Fibroblast of skin of abdomen (primary cell): ENCODE measurements around the gene OR52E4. TPM values are rescaled to one million over a fixed set of nuclear protein-coding genes. Genes with fewer than 3 reads are reported as not detected.

Source experiments
- DNase-seq: peaks from one replicate; pipeline ENCODE4 v3.0.0-alpha.2; 2013
- polyA plus RNA-seq, 2 experiments: library from polyadenylated mRNA; unstranded; fragments of 120-200 nt; gene quantifications; one replicate each; pipeline ENCODE4 v1.2.1, GENCODE V29; 2013; ENCODE audit not compliant: insufficient read length in 2 of 2

Gene OR52E4
- polyA plus RNA-seq (2013, experiment 1 of 2; ENCODE audit: insufficient read length) = not detected
- polyA plus RNA-seq (2013, experiment 2 of 2; ENCODE audit: insufficient read length) = not detected

DNA sequence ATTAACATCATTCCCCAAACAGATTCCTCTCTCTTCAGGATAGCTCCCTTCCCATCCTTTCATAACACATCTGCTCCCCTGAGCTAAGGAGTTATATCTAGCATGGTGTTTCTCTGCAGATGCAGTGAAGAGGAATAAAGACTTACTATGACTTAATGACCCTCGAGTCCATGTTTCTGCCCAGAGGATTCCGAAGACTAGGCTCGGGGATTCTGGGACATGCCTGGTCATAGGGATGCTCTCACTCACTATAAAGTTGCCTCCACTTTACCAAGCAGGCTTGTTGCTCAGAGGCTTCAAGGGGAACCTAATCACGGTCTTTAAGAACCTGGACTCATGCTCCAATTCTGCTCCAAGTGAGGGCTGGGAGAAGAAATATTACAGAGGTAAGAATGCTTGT, at the start of gene OR52E4:
Gene OR52E4, plus strand, starts transcription at position 301 of the 400 bp plus-strand sequence. CDS start 3,664 bp downstream, outside the sequence.
- no peak for DNase-seq

DNA sequence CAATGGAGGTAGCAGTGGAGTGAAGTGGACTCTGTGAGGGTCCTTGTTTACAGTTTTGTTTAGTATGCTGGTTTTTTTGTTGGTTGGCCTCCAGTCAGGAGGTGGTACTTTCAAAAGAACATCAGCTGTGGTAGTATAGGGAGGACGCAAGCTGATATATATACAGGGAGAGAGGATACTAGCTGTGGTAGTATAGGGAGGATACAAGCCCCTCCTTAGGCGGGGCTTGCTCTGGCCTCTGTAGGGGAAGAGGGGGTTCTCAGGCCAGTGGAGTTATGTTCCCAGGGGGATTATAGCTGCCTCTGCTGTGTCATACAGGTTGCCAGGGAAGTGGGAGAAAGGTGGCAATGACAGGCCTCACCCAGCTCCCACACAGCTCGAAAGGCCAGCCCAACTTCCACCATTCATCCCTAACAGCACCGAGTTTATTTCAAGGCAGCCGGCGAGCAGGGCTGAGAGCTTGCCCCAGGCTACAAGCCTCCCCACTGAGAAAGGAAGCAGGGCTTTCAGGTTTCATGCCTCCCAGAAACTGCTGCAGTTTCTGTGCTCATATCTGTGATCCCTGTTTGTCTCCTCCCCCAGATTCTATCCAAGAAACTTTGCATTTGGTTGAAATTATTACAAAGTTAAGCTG, 49.1 kb upstream of the OR52E4 start:
- no peak for DNase-seq

- no peak for DNase-seq
Observed at GRCh38 chr11:5833446-5833845, 47.0 kb upstream of the OR52E4 start.

DNA sequence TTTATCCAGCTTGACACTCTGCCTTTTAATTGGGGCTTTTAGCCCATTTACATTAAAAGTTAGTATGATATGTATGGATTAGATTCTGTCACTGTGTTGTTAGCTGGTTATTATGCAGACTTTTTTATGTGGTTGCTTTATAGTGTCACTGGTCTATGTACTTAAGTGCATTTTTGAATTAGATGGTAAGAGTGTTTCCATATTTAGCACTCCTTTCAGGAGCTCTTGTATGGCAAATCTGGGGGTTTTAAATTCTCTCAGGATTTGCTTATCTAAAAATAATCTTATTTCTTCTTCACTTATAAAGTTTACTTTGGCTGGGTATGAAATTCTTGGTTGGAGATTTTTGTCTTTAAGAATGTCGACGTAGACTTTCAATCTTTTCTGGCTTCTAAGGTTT, 42.7 kb upstream of the OR52E4 start:
- DNase-seq = no peak

GRCh38 chr11:5841797-5842196, 38.6 kb upstream of the OR52E4 start, which contains the start of gene OR52E6:
OR52E6 (minus strand) TSS chr11:5841897; CDS start chr11:5841897, 0 bp downstream.
- no peak for DNase-seq

DNA sequence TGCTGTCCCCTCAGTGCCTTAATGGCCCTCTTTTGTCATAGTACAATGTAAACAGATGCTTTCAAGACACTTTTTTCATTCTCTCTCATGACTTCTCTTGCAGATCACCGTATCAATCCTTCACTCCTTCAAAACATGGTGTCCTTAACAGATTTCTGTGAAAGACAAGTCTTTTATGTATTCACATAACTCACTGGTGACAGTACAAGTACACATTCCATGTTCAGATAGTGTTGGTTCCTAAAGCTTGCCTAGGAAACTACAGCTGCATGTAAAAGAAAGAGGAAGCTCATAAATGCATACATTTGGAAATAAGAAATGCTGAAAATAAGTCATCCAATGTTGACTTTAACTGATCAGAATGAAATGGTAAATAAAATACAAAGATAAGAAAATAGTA, 33.7 kb upstream of the OR52E4 start:
- no peak for DNase-seq

DNA sequence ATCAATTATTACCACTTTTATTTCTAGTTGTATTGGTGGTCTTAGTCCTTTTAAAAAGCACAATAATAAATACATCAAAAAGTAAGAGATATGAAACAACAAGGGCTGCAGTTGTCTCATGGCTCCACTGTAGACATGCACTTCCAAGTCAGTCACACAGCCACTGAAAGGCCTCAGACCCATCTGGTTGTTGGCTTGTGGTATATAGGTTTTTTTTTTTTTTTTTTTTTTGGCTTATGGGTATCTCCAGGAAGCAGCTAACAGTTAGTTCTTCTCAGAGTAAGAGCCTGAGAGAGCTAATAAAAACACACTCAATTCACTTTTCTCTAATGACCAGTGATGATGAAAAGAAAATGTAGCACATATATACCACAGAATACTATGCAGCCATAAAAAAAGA, 32.7 kb upstream of the OR52E4 start:
- no peak for DNase-seq

- DNase-seq = no peak
Observed at GRCh38 chr11:5851002-5851401, 29.4 kb upstream of the OR52E4 start.

DNA sequence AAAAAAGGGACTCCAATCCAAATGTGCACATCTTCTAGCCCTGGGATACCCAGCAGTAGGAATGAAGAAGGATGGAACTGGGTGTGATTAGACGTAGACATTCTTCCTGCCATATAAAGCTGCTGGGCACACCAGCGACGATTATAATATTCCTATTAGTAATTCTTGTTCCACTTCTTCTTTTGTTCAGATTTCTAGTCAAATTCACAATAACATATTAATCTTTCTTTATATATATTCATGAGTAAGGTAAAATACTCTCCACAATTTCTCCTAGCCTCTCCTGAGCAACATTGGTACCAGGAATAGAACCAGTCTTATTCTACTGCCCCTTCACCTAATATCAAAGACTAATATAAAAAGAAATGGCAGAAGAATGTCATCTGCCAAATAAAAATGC, 22.8 kb upstream of the OR52E4 start, which contains the start of gene OR52E8:
Gene OR52E8, minus strand, starts transcription at position 101 of the 400 bp plus-strand sequence. Its CDS starts 0 bp downstream, at position 101.
- no peak for DNase-seq

GRCh38 chr11:5865826-5866225, 14.6 kb upstream of the OR52E4 start:
- no peak for DNase-seq

- no peak for DNase-seq
Observed at GRCh38 chr11:5878564-5878963, 1.9 kb upstream of the OR52E4 start.

- DNase-seq = no peak
Observed at GRCh38 chr11:5881756-5882155, 1.3 kb downstream of the OR52E4 start.

DNA sequence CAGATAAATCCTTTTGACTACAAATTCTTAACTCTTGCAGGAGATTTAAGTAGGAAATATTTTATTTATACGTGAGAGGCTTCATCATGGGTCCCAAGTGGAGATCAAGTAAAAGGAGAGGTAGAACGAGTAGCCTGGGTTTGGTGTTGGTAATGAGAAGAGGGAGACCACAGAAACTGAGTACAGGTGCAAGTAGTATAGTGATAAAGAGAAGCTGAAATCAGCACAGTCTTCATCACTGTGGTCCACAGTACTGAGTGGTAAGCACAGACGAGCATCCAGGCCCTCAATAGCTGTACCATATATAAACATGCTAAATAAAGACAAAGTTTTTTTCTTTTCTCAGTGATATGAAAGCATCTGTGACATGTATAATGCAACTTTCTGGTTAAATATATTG, 6.7 kb downstream of the OR52E4 start:
- DNase-seq = no peak

DNA sequence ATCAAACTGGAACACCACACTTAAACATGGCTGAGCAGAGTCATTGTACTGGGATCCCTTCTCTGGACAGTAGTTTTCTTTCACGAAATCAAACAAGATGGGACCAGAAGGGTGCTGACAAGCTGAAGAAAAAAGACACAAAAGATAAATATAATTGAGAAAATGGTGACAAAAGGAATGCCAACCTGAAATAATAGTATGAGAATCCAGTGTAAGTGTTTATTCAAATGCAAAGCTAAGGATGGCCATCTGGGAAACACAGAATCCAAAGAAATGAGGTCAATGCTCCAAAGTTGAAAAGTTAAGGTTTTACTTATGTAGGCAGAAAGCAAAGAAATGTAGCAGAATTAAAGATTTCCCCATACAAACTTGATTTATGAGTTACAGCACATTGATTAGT, 7.2 kb downstream of the OR52E4 start:
- DNase-seq = no peak

- no peak for DNase-seq
Observed at GRCh38 chr11:5891216-5891800, 10.9 kb downstream of the OR52E4 start.

GRCh38 chr11:5892908-5893307, 12.5 kb downstream of the OR52E4 start, which contains the start of gene OR52E5:
OR52E5 (plus strand) TSS chr11:5893208; CDS start chr11:5900777, 7,569 bp downstream.
- DNase-seq = no peak

DNA sequence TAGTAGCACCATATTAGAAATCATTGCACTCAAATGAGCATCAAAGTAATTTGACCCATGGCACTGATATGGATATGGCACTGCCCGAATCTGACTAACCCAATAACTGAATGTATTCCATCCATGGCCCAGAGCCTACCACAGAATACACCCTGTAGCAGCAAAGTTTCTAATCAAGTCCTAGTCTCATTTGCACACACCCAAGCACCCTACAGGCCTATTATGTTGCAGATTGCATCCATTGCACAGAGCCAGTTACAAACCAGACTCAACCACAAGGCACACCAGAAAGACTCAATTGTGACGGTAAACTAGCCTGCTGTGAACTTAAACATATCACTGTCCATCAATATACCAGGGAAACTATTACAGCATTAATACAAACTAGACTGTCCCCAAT, 19.1 kb downstream of the OR52E4 start:
- no peak for DNase-seq

- no peak for DNase-seq
Observed at GRCh38 chr11:5910540-5910939, 30.1 kb downstream of the OR52E4 start.

GRCh38 chr11:5922749-5923426, 42.5 kb downstream of the OR52E4 start:
- no peak for DNase-seq

GRCh38 chr11:5923427-5923776, 43.0 kb downstream of the OR52E4 start:
- no peak for DNase-seq

DNA sequence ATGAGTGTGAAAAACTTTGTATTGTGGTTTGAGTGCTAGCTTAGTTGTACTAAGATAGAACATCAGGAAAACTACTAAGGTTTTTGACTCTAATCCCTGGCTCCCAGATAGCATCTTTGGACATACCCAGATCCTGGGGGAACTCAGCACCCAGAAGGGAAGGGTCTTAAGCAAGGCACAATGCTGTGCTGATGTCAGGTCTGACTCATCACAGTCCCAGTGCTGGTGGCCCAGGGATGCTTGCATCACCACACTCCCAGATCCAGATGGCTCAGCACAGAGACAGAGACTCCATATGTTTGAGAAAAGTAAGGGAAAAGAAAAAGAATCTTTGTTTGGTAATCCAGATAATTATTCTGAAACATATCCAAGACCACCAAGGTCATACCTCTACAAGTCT, 43.4 kb downstream of the OR52E4 start:
- no peak for DNase-seq

DNA sequence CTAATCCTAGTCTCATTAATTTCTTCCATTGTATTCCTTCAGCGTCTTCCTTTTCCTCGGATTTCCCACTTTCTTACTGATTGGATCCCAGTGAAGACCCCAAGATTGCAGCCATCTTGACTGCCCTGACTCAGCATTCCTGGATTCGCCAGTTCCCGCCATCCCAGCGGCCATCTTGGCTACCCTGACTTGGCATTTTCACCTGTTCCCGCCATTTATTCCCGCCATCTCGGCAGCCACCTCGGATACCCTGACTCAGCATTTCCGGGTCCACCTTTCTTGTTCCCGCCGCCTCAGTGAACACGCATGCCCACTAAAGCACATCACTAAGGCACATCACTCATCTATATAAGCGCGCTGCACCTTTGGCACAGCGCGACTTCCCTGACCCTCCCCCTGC, 47.8 kb downstream of the OR52E4 start:
- DNase-seq = no peak

DNA sequence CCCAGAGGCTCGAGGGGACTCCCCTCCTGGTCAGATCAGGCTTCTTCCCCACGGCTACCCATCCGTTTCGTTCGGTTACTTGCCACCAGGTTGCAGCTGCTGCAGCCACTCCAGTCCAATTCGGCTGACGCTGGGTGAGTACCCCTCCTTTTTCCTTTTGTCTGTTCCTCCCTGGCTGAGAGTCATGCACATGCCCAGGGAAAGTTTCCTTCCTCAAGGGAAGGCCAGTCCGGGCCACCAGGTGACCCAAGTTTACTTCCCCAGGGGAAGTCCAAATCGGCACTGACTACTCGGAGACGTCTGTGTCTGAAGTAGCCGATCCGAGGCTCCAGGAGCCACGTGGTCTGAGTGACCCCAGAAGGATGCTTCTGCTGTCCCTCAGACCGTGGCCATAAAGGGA, 48.4 kb downstream of the OR52E4 start:
- DNase-seq = no peak
